HG03108 (cell line): ENCODE measurements around the gene EPHA2.
"Not testable (repeated sequence)": the region's sequence is repeated elsewhere in the genome, so short reads cannot be mapped to it uniquely, and the experiment has no call there.

Experiments used
- ATAC-seq: cut with Tn5 transposase; IDR thresholded peaks from one replicate; pipeline ENCODE4 v1.9.1; 2021; ENCODE audit warnings: moderate library complexity; ENCODE audit not compliant: unreplicated experiment

The EPHA2 gene

GRCh38 chr1:16122916-16123315 lies 33.0 kb downstream of the EPHA2 start:
- ATAC-seq: no peak

GRCh38 chr1:16122350-16122881 lies 33.5 kb downstream of the EPHA2 start:
- no peak for ATAC-seq

DNA sequence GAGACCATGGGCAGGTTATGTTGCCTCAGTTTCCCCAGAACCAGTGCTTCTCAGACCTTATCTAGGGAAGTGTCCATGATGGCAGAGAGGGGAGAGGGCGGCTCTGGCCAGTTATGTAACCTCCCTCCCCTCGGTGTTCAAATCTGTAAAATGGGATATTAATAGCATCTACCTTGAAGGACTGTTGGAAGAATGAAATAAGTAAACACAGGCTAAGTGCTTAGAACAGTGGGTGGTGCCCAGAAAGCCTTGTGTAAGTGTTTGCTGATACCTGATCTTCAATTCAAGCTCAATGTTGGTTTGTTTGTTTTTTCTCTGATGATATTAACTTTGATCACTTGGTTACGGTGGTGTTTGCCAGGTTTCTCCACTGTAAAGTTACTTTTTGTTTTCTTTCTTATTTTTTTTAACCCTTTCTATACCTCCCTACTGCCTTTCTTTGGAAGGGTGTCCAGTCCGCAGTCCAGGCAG lies 34.9 kb downstream of the EPHA2 start:
- ATAC-seq: no peak

DNA sequence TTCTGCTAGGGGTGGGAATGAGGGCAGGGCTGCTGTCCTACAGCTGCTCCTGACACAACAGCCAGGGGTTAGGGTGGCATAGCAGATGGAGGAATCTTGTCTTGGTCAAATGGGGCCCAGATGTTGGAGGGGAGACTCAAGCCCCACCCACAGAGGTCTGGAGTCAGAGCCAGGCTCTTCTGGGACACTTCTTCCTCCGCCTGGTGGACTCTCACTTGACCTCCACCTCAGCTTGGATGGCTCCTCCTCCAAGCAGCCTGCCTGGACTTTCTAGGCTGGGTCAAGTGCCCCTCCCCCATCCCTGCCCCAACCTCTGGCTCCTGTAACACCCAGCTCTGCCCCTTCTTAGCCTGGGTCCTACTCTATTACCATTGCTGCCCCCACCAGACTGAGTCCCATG lies 35.5 kb downstream of the EPHA2 start:
- ATAC-seq: no peak

DNA sequence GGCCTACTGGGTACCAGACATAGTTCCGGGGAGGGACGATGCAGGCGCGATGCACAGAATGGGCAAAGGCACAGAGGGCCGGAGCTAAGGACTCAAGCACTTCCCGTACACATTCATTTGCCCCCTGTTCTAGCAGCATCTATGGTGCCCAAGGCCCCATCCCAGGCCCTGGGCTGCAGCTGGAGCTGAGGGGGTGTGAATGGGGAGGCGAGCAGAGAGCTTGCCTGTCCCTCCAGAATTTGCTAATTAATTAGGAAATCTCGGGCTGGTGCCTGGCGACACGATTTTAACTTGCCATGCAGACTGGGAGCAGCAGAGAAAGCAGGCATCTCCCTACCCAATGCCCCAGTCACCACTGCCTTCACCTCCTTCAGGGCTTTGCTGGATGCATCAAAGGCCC lies 35.9 kb downstream of the EPHA2 start:
- no peak for ATAC-seq

GRCh38 chr1:16119504-16119903 lies 36.4 kb downstream of the EPHA2 start:
- no peak for ATAC-seq

GRCh38 chr1:16118706-16119105 lies 37.2 kb downstream of the EPHA2 start:
- no peak for ATAC-seq

DNA sequence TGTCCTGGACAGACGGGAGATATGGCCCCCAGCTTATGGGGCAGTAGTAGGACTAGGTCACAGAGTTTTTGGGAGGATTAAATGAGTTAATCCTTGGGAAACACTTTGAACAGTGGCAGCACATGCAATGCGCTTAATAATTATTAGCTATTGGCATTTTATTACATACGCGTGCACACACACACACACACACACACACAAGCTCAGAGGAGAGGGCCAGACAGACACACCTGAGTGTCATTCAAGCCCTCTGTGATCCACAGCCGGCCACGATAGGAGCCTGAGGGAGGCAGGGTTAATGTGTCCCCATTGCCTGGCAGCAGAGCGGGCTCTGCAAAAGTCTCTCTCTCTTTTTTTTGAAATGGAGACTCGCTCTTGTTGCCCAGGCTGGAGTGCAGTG lies 37.9 kb downstream of the EPHA2 start:
- ATAC-seq: no peak

GRCh38 chr1:16117369-16117768 lies 38.5 kb downstream of the EPHA2 start:
- ATAC-seq: no peak

DNA sequence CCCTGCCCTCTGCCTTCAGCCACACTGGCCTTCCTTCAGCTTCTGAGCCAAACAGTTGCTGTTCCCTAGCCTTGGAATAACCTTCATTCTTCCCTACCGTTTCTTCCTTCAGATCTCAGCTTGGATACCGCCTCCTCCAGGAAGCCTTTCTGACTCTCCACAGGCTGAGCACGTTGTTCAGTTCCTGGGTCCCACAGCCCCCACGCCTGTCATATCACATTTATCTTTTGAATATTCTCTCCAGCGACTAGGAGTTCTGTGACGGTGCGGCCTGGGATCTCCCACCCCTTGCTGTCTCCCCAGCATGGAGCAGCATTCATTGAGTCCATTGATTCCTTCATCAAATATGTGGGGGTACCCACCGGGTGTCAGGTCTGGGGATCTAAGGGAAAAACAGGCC lies 39.2 kb downstream of the EPHA2 start:
- no peak for ATAC-seq

DNA sequence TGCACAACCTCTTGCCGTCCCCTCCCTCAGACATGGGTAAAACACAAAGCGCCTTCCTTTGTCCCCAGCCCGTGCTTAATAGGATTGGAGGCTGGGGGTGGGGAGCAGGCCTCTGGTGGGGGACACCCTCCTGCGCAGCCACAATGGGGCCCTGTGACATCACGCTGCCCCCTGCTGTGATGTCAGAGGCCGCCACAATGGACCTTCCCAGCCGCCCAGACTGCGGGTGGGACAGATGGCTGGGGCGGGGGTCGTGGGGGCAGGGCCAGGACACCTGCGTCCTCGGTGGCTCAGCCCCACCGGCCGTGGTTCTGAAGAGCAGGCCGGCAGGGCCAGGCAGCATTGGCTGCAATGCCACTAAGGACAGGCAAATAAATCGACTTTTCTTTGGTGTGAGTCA lies 39.9 kb downstream of the EPHA2 start:
- no peak for ATAC-seq

DNA sequence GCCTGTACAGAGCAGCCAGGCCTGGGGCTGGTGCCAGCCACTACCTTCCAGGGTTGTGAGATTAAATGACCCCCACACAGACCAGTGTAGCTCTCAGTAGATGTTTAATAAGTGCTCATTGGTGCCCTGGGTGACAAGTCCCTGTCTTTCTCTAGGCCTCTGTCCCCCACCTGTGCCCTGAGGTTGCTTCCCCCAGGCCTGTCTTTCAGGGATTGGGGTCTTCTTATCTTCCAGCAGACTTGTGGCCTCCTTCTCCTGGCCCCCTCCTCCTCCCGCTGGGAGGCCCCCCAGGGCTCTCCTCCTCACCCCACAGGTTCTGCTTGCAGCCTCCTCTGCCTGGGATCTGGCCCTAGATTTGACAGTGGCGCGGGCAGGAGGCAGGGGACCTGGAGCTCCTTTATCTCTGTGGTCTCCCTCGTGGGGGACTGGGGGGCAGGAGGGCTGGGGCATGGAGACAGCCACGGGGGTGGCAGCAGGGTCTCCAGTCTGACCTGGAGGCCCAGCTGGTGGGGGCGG lies 40.3 kb downstream of the EPHA2 start:
- ATAC-seq: no peak

DNA sequence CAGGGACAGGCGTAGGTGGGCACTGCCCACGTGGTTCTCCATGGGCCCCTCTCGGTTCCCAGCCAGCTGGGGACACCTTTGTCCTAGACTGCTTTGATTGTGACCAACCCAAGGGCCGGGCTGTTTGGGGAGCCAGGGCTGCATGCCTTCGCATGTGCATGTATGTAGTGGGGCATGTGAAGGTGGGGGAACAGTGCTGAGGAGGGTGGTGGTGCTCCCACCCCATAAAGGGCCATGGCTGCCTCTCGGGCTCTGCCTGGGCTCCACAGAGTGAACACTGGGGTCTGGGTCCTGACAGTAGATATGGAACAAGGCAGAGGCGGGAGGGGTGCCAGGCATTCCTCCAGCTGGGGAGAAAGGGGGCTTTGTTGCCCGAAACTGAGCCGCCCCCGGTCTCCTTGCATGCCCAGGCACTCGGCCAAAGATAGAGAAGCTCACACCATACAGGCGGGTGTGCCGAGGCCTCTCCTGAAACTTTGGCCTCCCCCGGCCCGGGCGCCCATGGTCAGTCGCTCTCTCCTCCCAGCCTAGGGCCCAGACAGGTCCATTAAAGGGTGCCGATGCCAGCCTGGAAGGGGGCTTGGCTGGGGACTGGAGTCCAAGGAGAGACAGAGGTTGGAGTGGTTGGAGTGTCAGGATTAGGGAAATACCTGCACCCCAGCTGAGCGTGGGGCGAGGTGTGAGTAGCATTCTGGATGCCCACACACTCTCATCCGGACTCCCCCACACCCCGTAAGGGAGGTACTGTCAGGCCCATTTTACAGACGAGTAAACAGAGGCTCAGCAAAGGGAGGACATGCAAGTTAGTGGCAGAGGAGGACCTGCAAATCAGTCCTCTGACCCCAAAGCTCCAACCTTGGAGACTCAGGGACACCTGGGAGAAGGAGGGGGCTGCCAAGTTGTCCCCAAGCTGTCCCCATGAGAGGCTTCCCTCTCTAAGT lies 41.1 kb downstream of the EPHA2 start:
- no peak for ATAC-seq

GRCh38 chr1:16112596-16113555 lies 43.0 kb downstream of the EPHA2 start:
- no peak for ATAC-seq

- no peak for ATAC-seq
Measured at GRCh38 chr1:16111771-16112595, 43.9 kb downstream of the EPHA2 start.

DNA sequence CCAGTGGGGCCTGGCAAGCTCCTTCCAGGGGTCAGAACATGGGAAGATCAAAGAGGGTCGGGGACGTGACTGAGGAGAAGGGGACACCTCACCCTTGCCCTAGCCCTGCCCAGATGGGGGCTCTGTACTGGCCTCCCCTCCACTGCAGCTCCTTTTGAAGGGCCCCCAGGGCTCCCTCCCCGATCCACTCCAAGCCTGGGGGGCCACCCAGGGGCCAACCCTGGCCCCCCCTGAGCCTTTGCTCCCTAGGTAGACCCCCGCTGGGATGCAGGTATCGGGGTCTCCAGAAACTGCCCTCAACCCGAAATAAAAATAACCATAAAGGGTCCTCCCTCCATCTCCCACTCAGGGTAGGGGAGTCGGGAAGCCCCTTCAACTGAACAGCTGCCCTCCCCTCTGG lies 45.0 kb downstream of the EPHA2 start:
- no peak for ATAC-seq

DNA sequence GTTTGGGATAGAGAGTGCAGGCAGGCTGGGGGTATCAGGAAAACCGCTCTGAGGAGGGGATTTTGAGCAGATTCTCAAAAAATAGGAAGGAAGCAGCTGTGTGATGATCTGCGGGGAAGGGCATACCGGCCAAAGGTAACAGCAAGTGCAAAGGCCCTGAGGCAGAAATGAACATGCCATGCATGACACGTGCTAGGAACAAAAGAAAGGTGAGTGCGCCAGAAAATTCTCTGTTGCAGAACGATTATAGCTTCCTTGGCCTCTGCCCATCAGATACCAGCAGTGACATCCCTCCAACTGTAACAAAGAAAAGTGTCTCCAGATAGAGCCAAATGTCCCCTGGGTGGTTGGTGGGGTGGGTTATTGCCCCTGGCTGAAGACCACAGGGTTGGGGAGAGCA lies 45.4 kb downstream of the EPHA2 start:
- ATAC-seq: no peak

DNA sequence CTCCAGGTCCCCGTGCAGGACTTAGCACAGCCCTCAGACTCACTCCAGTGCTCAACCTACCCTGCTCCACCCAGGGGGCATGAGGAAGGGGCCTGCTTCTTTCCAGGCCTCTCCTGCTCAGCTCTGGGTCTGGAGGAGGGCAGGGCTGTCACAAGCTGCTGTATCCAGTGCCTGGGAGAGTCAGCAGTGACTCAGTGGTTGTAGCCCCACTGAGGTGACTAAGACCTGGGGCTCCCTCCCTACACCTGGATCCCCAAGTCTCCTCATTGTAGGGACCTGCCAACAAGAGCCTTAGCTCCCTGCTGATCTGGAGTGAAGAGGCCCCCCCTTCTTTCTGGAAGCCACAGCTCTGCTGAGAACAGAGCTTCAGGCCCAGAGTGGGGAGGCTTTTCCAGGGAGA lies 46.3 kb downstream of the EPHA2 start:
- no peak for ATAC-seq

GRCh38 chr1:16107039-16107438 lies 48.8 kb downstream of the EPHA2 start:
- not testable (repeated sequence) for ATAC-seq

GRCh38 chr1:16101623-16102022 lies 54.2 kb downstream of the EPHA2 start:
- no peak for ATAC-seq
